C4-2B (cell line): ENCODE data around the gene LRRC56.

Experiments used
- H3K27ac ChIP-seq: fragments of 450-650 bp; 2 replicates; pipeline ENCODE4 v1.5.1; 2017
- CTCF ChIP-seq: fragments of 450-650 bp; conservative IDR thresholded peaks from 2 replicates; pipeline ENCODE4 v1.5.1; 2017; ENCODE audit warnings: mild to moderate bottlenecking
- ZFX ChIP-seq: fragments of 450-650 bp; IDR thresholded peaks from 2 replicates; pipeline ENCODE4 v1.6.1; 2017

LRRC56 gene

DNA sequence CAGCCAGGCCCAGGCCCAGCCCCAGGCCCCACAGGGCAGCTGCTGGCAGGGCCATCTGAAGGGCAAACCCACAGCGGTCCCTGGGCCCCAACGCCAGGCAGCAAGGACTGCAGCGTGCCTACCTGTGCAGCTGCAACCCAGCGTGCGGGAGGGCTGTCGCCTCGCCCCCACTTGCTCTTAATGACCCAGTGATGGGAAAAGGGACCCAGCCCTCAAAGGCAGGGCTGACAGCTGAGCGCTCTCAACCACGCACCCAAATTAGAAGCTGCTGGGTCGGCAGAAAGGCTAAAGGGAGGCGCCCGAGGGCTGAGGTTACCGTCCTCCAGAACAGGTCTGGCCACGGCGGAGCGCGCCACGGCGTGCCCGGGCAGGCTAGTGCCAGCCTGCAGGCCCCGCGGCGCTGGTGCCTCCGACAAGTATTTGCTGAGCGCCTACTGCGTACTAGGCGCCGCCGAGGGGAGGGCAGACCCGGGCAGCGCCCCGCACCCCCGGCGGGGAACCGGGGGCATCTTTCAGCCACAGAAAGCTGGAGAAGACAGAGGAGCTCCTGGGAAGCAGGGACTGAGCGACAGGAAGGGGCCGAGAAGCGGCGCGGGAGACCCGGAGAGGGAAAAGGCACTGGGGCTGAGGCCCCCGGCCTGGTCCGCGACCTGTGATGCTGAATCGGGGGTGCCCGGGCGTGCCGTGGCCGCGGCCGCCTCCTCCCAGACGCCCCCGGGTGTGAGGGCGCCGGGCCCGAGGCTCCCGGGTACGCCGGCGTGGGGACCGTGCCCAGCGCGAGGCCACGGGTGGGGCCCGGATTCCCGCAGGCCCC, 2.7 kb upstream of the LRRC56 start:
- H3K27ac ChIP-seq = peak overlapping the region; percentile 95
- TF ChIP-seq ZFX (peak; percentile 79; the same call in 1 of the 2 replicates), CTCF (no peak)

DNA sequence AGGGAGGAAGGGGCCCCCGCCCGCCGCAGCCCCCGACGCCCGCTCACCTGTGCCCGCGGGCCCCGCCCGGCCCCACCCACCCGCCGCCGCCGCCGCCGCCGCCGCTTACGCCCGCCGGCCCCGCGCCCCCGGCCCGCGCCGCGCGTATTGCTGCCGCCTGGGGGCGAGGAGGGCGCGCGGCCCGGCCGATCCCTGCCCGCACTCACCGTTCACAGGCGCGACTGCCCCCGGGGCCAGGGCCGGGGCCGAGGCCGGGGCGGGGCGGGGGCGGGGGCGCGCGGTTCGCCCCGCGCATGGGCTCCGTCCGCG, 2.2 kb upstream of the LRRC56 start:
- peak overlapping the region; percentile 95 for H3K27ac ChIP-seq
- TF ChIP-seq ZFX = no peak
- TF ChIP-seq CTCF = peak; percentile 82

DNA sequence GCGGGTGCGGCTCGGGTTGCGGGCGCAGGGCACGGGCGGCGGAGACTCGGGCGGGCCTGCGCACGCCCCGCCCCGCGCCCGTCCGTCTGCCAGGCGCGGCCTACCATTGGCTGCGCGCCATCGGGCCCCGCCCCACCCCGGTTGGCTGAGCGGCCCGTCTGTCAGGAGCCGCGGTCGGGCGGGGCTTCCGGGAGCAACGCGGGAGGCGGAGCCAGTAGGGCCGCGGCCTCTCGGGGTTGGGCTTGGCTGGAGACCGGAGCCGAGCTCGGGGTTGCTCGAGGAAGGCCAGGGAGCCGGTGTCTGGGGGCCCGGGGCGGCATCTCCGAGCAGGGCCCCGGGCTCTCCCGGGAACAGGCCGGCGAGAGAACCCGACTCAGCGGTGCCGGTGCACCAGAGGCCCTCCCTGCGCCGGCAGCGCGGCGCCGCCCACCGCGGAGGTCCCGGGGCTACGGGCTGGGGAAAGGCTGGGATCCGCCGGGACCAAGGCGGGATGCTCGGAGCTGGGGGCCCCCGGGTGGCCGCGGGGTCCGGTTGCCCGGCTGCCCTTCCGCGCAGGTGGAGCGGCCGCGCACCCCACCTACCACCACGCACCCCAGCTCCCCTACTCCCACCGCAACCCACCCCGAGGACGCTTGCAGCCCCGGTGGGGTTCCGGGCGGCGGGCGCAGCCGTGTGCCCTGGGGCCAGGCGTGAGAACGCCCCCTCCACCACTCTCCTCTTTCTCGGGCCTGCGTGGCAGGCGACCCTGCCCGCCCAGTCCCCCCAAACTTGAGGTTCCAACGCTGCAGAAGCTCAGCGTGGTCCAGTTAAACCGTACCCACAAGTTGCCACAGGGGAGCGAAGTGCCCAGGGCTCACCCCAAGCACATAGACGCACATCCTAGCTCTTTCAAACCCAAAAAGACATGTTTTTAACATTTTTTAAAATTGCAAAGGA, 1.5 kb upstream of the LRRC56 start, which contains the start of gene HRAS:
Gene HRAS, minus strand, starts transcription at position 58 of the 936 bp plus-strand sequence.
- peak within 1 kb of the TSS; percentile 95 for H3K27ac ChIP-seq
- TF ChIP-seq CTCF = no peak; the same call in 1 of the 2 replicates
- TF ChIP-seq ZFX = no peak

GRCh38 chr11:537622-538430, 499 bp downstream of the LRRC56 start:
- TF ChIP-seq ZFX = no peak
- TF ChIP-seq CTCF = no peak
- H3K27ac ChIP-seq = peak overlapping the region; percentile 95

DNA sequence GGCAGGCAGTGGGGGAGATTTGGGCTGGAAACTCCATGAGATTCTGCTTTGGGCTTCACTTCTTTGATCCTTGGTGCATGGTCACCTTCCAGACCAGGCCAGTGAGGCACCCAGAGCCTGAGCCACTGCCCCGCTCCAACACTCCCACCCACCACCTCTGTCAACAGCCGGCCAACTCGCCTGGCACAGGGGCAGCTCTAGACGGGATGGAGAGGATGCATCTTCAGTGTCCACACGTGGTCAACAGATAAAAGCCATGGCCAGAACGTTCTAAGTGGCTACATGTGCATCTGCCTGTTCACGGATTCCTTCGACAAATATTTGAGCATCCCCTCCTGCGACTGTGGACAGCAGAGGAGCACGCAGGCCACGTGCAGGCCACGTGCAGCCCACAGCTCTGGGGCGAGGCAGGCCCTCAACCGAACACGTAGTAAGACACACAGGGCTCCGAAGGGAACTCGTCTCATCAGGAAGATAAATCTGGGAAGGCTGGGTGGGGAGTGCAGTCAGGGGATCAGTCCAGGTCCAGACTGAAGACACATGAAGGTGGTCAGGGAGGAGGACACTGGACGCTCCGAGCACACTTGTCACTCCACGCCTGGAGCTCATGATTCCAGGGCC, 1.2 kb downstream of the LRRC56 start:
- H3K27ac ChIP-seq = peak overlapping the region; percentile 95; the same call in 1 of the 2 replicates
- no peak for TF ChIP-seq ZFX

GRCh38 chr11:539971-540481, 2.7 kb downstream of the LRRC56 start:
- H3K27ac ChIP-seq = no peak overlapping the region
- no peak for TF ChIP-seq CTCF
- no peak for TF ChIP-seq ZFX
